NCI-H345 (cell line): ENCODE results near the gene MED25.

ENCODE experiments used
- DNase-seq: peaks from one replicate; lab custom pipeline; 2025; lab: John Stamatoyannopoulos, UW

Gene MED25

GRCh38 chr19:49844138-49845095, 26.3 kb downstream of the MED25 start:
- no peak for DNase-seq

- DNase-seq: no peak
Observed at GRCh38 chr19:49845414-49845813, 27.3 kb downstream of the MED25 start.

GRCh38 chr19:49846408-49846807, 28.3 kb downstream of the MED25 start:
- DNase-seq: no peak

- no peak for DNase-seq
Observed at GRCh38 chr19:49847731-49848696, 29.9 kb downstream of the MED25 start.

- no peak for DNase-seq
Observed at GRCh38 chr19:49848938-49849337, 30.8 kb downstream of the MED25 start.

GRCh38 chr19:49849433-49850220, 31.5 kb downstream of the MED25 start:
- no peak for DNase-seq

GRCh38 chr19:49850221-49850486, 32.1 kb downstream of the MED25 start:
- DNase-seq: no peak

- peak; percentile 86 for DNase-seq
Observed at GRCh38 chr19:49850487-49851342, 32.6 kb downstream of the MED25 start, which contains the start of gene PTOV1. TSS of gene PTOV1 (plus strand) at chr19:49851159.

GRCh38 chr19:49851456-49852259, 33.6 kb downstream of the MED25 start:
- peak; percentile 49 for DNase-seq

GRCh38 chr19:49852631-49853126, 34.6 kb downstream of the MED25 start:
- no peak for DNase-seq

GRCh38 chr19:49853852-49854377, 35.8 kb downstream of the MED25 start:
- DNase-seq: no peak

- DNase-seq: no peak
Observed at GRCh38 chr19:49854378-49855263, 36.5 kb downstream of the MED25 start.

- no peak for DNase-seq
Observed at GRCh38 chr19:49855277-49855675, 37.2 kb downstream of the MED25 start.

GRCh38 chr19:49855676-49856573, 37.8 kb downstream of the MED25 start:
- DNase-seq: no peak

GRCh38 chr19:49856574-49857021, 38.5 kb downstream of the MED25 start:
- no peak for DNase-seq

GRCh38 chr19:49857061-49857837, 39.2 kb downstream of the MED25 start:
- DNase-seq: no peak

GRCh38 chr19:49857838-49858087, 39.7 kb downstream of the MED25 start:
- no peak for DNase-seq
